HepG2 (cell line): ENCODE measurements around the gene GALNTL6. TPM values are rescaled to one million over a fixed set of nuclear protein-coding genes. Genes with fewer than 3 reads are reported as not detected.

Experiments
- ATAC-seq: fragments of 200-7000 bp; cut with Tn5 transposase; 3 replicates; pipeline ENCODE4 v1.9.1; 2020; ENCODE audit warnings: mild to moderate bottlenecking, moderate library complexity
- BruUV-seq: library from RNA; stranded (reverse); fragments of 400-500 nt; replicated peaks from 2 replicates; lab custom pipeline; 2021; lab: Mats Ljungman, UMichigan
- CTCF ChIA-PET: fragments of 300-600 bp; formaldehyde crosslinking; extraction: SDS; loops from one replicate; lab custom pipeline; 2021; ENCODE audit warnings: low total read pairs, inconsistent platforms, low intra/inter-chr PET ratio; lab: Yijun Ruan, JAX
- POLR2A ChIA-PET: fragments of 350-600 bp; sonication (Branson Sonifier 250); formaldehyde crosslinking; loops from one replicate; lab custom pipeline; 2020; ENCODE audit warnings: antibody characterized with exemption, inconsistent platforms; lab: Yijun Ruan, JAX
- DNase-seq: peaks from one replicate; pipeline ENCODE4 v3.0.0-alpha.2; 2015; ENCODE audit warnings: low spot score
- FAIRE-seq: peaks from 3 replicates; lab custom pipeline; 2011; peaks lifted over from hg19 to GRCh38; lab: Jason Lieb, UNC
- H2AFZ ChIP-seq: one replicate; pipeline ENCODE4 v1.6.1; 2011; ENCODE audit warnings: low read length, inconsistent platforms
- H3K27ac ChIP-seq: fragments of 300-600 bp; 3 replicates; pipeline ENCODE4 v1.8.0; 2011; ENCODE audit warnings: mixed run types, mild to moderate bottlenecking, mixed read lengths, low read length, inconsistent platforms; ENCODE audit not compliant: insufficient read depth; ENCODE audit errors: extremely low read length
- H3K27me3 ChIP-seq, 2 experiments: fragments of 200-600 bp in 1 of 2; 2 replicates in 1 of 2; 3 replicates in 1 of 2; pipeline versions ENCODE4 v1.6.0 to v1.8.0; 2011; ENCODE audit warnings: low read length in 2 of 2, mild to moderate bottlenecking in 2 of 2, moderate library complexity in 2 of 2, inconsistent platforms in 1 of 2; ENCODE audit not compliant: insufficient read depth in 2 of 2, control insufficient read depth in 1 of 2
- H3K36me3 ChIP-seq, 2 experiments: fragments of 200-600 bp in 1 of 2; replicated peaks in 1 of 2; 2 replicates in 1 of 2; 3 replicates in 1 of 2; pipeline versions ENCODE4 v1.5.1 to v1.8.0; 2011; ENCODE audit warnings: low read length in 2 of 2, inconsistent platforms in 1 of 2; ENCODE audit not compliant: insufficient read depth in 2 of 2, control insufficient read depth in 1 of 2
- H3K4me1 ChIP-seq: 2 replicates; pipeline ENCODE4 v1.5.1; 2012; ENCODE audit warnings: low read length, inconsistent platforms; ENCODE audit not compliant: insufficient read depth
- H3K4me2 ChIP-seq: 2 replicates; pipeline ENCODE4 v1.6.0; 2011; ENCODE audit warnings: low read depth, low read length, inconsistent platforms
- H3K4me3 ChIP-seq, 3 experiments: fragments of 200-600 bp in 1 of 3; sonication (generic), shearing (Covaris generic) in 1 of 3; replicated peaks in 1 of 3; 2 replicates each; pipeline ENCODE4 v1.5.1; 2011 to 2016; ENCODE audit warnings: low read length in 3 of 3, inconsistent platforms in 2 of 3, low read depth in 2 of 3, mild to moderate bottlenecking in 2 of 3, control low read depth in 1 of 3, mixed read lengths in 1 of 3; ENCODE audit not compliant: insufficient read depth in 1 of 3
- H3K79me2 ChIP-seq: one replicate; pipeline ENCODE4 v1.6.1; 2011; ENCODE audit warnings: low read length, inconsistent platforms; ENCODE audit not compliant: insufficient read depth
- H3K9ac ChIP-seq: 2 replicates; pipeline ENCODE4 v1.6.0; 2011; ENCODE audit warnings: mild to moderate bottlenecking, low read depth, low read length, inconsistent platforms; ENCODE audit not compliant: insufficient read depth
- H3K9me3 ChIP-seq: 2 replicates; pipeline ENCODE4 v1.5.1; 2012; ENCODE audit warnings: mild to moderate bottlenecking, low read length
- H4K20me1 ChIP-seq: 2 replicates; pipeline ENCODE4 v1.6.0; 2011; ENCODE audit warnings: inconsistent platforms, mild to moderate bottlenecking, low read length, moderate library complexity; ENCODE audit not compliant: insufficient read depth
- HOMEZ ChIP-seq: IDR thresholded peaks from 2 replicates; pipeline ENCODE4 v1.6.1; 2016; ENCODE audit warnings: low read depth
- MED13 ChIP-seq: sonication (generic); formaldehyde crosslinking; IDR thresholded peaks from 2 replicates; pipeline ENCODE4 v1.5.0; 2020; ENCODE audit warnings: missing genetic modification reagents
- NR3C1 ChIP-seq: sonication (generic); formaldehyde crosslinking; IDR thresholded peaks from 2 replicates; pipeline ENCODE4 v1.4.0; 2020; ENCODE audit warnings: missing genetic modification reagents
- THAP8 ChIP-seq: sonication (generic); formaldehyde crosslinking; IDR thresholded peaks from 2 replicates; pipeline ENCODE4 v1.5.1; 2020; ENCODE audit warnings: missing genetic modification reagents, mild to moderate bottlenecking, borderline replicate concordance
- ZNF446 ChIP-seq: sonication (generic); formaldehyde crosslinking; IDR thresholded peaks from 2 replicates; pipeline ENCODE4 v1.5.0; 2020; ENCODE audit warnings: mild to moderate bottlenecking, missing genetic modification reagents
- ZNF639 ChIP-seq: conservative IDR thresholded peaks from 2 replicates; pipeline ENCODE4 v1.6.1; 2018; ENCODE audit warnings: missing genetic modification reagents
- WGBS: methylation state at CpG from one replicate; pipeline ENCODE4 v1.1.6; 2017; ENCODE audit warnings: low lambda C conversion rate; 5-methylcytosine and 5-hydroxymethylcytosine counted together
- in situ Hi-C: cut with HindIII; loops from 2 replicates; pipeline ENCODE4 v1.10.0; 2017; ENCODE audit warnings: low pct_unique_long_range_greater_than_20kb; ENCODE audit not compliant: extremely low pct_ligation_motif_present
- intact Hi-C: fragments of 100-400 bp; cut with micrococcal nuclease; formaldehyde crosslinking; loops from one replicate; pipeline ENCODE4 v1.10.0; 2022; ENCODE audit not compliant: unreplicated experiment
- polyA plus RNA-seq, 8 experiments: library from polyadenylated mRNA; depleted of rRNA in 3 of 8; stranded (reverse) in 7 of 8; unstranded in 1 of 8; fragments of >200 nt; fragmentation: Illumina TruSeq in 4 of 8; extraction: Trizol in 4 of 8; gene quantifications; 2 replicates each; pipeline versions ENCODE4 v1.2.1 to v1.2.3, GENCODE V29; 2011 to 2016; ENCODE audit warnings: low read depth in 4 of 8, missing spikeins in 1 of 8, mixed read lengths in 1 of 8; ENCODE audit not compliant: insufficient read depth in 1 of 8
- total RNA-seq, 5 experiments: library from RNA; depleted of rRNA; stranded (reverse); fragments of >200 nt; fragmentation: Illumina TruSeq; extraction: Trizol; gene quantifications; 2 replicates each; pipeline ENCODE4 v1.2.3, GENCODE V29; 2016; ENCODE audit warnings: low read depth in 1 of 5

GALNTL6 gene
- total and polyA plus RNA-seq, 2 of the 13 experiments (the other 11 are each of a cell fraction or from before 2014, with no cell fraction given), result not detected

- Histone ChIP-seq H3K27ac (no peak overlapping the region), H3K4me2 (no peak overlapping the region), H3K9me3 (no peaks in the 10 kb centered on the region), H3K79me2 (no peaks in the 10 kb centered on the region), H3K36me3 (no peaks in the 10 kb centered on the region), H2AFZ (no peak overlapping the region), H4K20me1 (no peaks in the 10 kb centered on the region), H3K4me3 (no peak overlapping the region), H3K27me3 (no peaks in the 10 kb centered on the region), H3K4me1 (0 out of 2 replicates have a peak, but pooled peaks cover 4% of the 10 kb centered on the region), H3K9ac (no peak overlapping the region)
- ChIA-PET POLR2A (no interaction called here), CTCF (no interaction called here)
- TF ChIP-seq HOMEZ (CRISPR knock-in tag) (no peak), NR3C1 (CRISPR knock-in tag) (no peak), ZNF639 (CRISPR knock-in tag) (no peak), MED13 (no peak), ZNF446 (no peak), THAP8 (CRISPR knock-in tag) (no peak)
- 74% methylated on average over 3 of the region's 4 CpGs for WGBS
- BruUV-seq, result no TSS peak
- FAIRE-seq (no peak), DNase-seq (no peak), ATAC-seq (no peak)
- intact Hi-C loops, result no loop called here
- in situ Hi-C loops, result no loop called here
These were observed 1182.0 kb downstream of the GALNTL6 start for GRCh38 chr4:172995161-172995560.
